Subcutaneous abdominal adipose tissue (tissue), 5 donors: ENCODE data around the gene CD200.
"Not testable (repeated sequence)": the region's sequence is repeated elsewhere in the genome, so short reads cannot be mapped to it uniquely, and the experiment has no call there.

ENCODE experiments used
- H3K27ac ChIP-seq: one replicate; pipeline ENCODE4 v1.7.0; 2013; ENCODE audit warnings: low read depth, mild to moderate bottlenecking, inconsistent platforms, low read length, moderate library complexity
- H3K27me3 ChIP-seq, 5 donors: one replicate each; pipeline ENCODE4 v1.7.0; 2013; ENCODE audit warnings: low read length in 5 of 5, inconsistent platforms in 1 of 5; ENCODE audit not compliant: control insufficient read depth in 5 of 5, insufficient read depth in 4 of 5
- H3K36me3 ChIP-seq, 5 donors: one replicate each; pipeline ENCODE4 v1.7.0; 2013; ENCODE audit warnings: low read length in 5 of 5; ENCODE audit not compliant: control insufficient read depth in 5 of 5, insufficient read depth in 5 of 5
- H3K4me1 ChIP-seq, 5 donors: one replicate each; pipeline ENCODE4 v1.7.0; 2013; ENCODE audit warnings: low read length in 5 of 5, mild to moderate bottlenecking in 3 of 5, moderate library complexity in 1 of 5; ENCODE audit not compliant: control insufficient read depth in 5 of 5, insufficient read depth in 5 of 5
- H3K4me3 ChIP-seq, 5 donors: one replicate each; pipeline ENCODE4 v1.7.0; 2013; ENCODE audit warnings: low read length in 5 of 5, low read depth in 1 of 5
- H3K9ac ChIP-seq, 5 donors: one replicate each; pipeline ENCODE4 v1.7.0; 2013; ENCODE audit warnings: low read length in 5 of 5, mild to moderate bottlenecking in 4 of 5, moderate library complexity in 3 of 5
- H3K9me3 ChIP-seq, 5 donors: one replicate each; pipeline ENCODE4 v1.7.0; 2013; ENCODE audit warnings: low read length in 5 of 5; ENCODE audit not compliant: control insufficient read depth in 5 of 5
- donor health status: healthy.
- donor health status: healthy.
- donor health status: healthy.
- donor health status: healthy.
- donor health status: healthy.

The CD200 gene

DNA sequence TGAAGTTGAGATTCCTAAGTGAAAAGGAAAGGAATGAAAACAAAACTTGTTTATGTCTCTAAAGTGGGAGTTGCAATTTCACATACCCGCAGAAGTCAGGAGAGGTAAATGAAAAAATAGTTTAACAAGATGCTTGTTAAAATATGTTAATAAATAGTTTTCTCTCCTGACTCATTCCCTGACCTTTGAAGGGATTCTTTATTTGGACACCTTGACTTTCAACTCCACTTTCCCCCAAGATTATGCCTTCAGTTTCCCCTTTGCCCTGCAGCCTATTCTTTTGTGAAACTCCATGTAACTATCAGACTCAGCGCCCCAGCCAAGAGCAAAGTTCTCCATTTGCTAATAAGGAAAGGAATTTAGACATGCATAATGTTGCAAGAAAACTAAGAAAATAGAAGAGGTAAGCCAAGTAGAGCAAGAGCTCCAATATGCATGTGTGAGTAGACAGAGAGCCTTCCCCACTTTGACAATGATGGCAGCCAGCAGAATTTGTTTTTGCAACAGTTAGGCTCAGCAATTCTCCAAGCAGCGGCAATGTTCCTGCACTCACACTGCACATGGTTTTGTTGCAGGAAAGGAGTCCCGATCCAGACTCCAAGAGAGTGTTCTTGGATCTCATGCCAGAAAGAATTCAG lies 61.2 kb downstream of the CD200 start:
- Histone ChIP-seq H3K36me3 (no peaks in the 10 kb centered on the region), H3K9ac (peak overlapping the region in 1 of 5 donors; percentile 2), H3K27ac (peak overlapping the region; percentile 71), H3K9me3 (no peaks in the 10 kb centered on the region), H3K4me1 (peaks cover 12 to 49% (median 45%) of the 10 kb centered on the region in 5 donors), H3K27me3 (no peaks in the 10 kb centered on the region), H3K4me3 (peak overlapping the region in 3 of 5 donors; percentile 8 to 32 (median 30))

DNA sequence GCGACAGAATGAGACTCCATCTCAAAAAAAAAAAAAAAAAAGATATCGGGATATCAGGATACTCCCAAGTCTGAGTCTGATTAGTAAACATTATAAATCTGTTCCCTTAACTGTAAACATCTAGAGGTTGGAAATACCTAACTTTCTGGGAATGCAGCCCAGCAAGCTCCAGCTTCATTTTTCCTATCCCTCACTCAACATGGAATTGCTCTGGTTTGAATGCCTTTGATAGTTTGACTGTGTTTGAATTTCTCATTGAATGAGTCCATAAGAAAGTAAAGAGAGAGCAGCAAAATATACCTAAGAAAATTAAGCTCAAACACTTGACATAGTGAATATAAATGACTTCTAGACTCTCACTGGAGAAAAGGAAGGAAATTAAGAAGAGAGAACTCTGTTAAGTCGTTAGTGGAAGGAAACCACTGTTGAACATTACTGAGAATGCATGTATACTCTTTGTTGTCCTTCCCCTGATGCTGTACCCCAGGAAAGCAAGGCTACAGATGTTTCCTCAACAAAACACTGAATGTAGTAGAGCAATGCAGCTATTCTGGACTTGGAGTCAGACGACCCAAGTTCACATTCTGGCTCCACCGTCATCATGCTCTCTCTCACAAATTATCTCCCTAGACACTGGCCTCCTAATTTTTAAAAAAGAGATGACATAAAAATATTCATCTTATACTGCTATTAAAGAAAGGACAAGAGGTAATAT lies 62.4 kb downstream of the CD200 start:
- no peak overlapping the region for H3K9ac ChIP-seq
- H3K27me3 ChIP-seq, result no peaks in the 10 kb centered on the region
- no peaks in the 10 kb centered on the region for H3K9me3 ChIP-seq
- H3K4me3 ChIP-seq, result no peak overlapping the region
- H3K36me3 ChIP-seq, result no peaks in the 10 kb centered on the region
- peak overlapping the region; percentile 71 for H3K27ac ChIP-seq
- H3K4me1 ChIP-seq, result peaks cover 12 to 46% (median 45%) of the 10 kb centered on the region in 5 donors

- Histone ChIP-seq H3K4me1 (peaks cover 12 to 46% (median 42%) of the 10 kb centered on the region in 5 donors), H3K27ac (peak overlapping the region; percentile 71), H3K9me3 (no peaks in the 10 kb centered on the region), H3K27me3 (no peaks in the 10 kb centered on the region), H3K4me3 (no peak overlapping the region), H3K9ac (no peak overlapping the region), H3K36me3 (no peaks in the 10 kb centered on the region)
Measured at GRCh38 chr3:112395896-112396290, 62.9 kb downstream of the CD200 start.

DNA sequence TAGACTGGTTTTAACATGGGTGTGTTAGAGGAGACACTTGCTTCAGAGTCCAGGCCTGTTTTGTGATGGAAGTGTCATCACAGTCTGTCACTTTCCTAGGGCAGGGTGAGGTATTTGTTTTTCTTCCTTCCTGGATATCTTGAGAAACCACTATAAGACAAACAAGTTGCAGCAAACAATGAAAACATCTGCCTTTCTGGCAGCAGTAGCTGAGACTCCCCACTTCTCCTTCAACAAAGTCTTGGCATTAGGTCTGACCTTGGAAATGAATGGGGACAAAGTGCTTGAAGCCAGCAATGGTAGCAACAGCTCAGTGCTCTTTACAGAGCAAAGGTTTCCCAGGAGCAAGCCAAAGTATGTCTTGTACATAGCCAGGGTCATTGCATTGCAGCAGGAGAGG lies 64.6 kb downstream of the CD200 start:
- H3K9me3 ChIP-seq, result no peaks in the 10 kb centered on the region
- peaks cover 5 to 35% (median 33%) of the 10 kb centered on the region in 5 donors for H3K4me1 ChIP-seq
- H3K4me3 ChIP-seq, result peak overlapping the region in 1 of 5 donors; percentile 6
- no peaks in the 10 kb centered on the region for H3K27me3 ChIP-seq
- H3K36me3 ChIP-seq, result no peaks in the 10 kb centered on the region
- H3K9ac ChIP-seq, result no peak overlapping the region
- H3K27ac ChIP-seq, result peak overlapping the region; percentile 55

GRCh38 chr3:112399064-112399463 lies 66.1 kb downstream of the CD200 start:
- H3K36me3 ChIP-seq, result no peaks in the 10 kb centered on the region
- H3K27me3 ChIP-seq, result no peaks in the 10 kb centered on the region
- H3K27ac ChIP-seq, result no peak overlapping the region
- H3K9me3 ChIP-seq, result no peaks in the 10 kb centered on the region
- peaks cover 5 to 31% (median 27%) of the 10 kb centered on the region in 5 donors for H3K4me1 ChIP-seq
- peak overlapping the region in 1 of 5 donors; percentile 20 for H3K9ac ChIP-seq
- no peak overlapping the region for H3K4me3 ChIP-seq

- H3K36me3 ChIP-seq, H3K9ac ChIP-seq, H3K9me3 ChIP-seq, H3K4me3 ChIP-seq, H3K27me3 ChIP-seq, H3K27ac ChIP-seq: not testable (repeated sequence)
- H3K4me1 ChIP-seq, result peaks cover 5 to 26% (median 22%) of the 10 kb centered on the region in 5 donors
Measured at GRCh38 chr3:112399554-112399953, 66.6 kb downstream of the CD200 start.

DNA sequence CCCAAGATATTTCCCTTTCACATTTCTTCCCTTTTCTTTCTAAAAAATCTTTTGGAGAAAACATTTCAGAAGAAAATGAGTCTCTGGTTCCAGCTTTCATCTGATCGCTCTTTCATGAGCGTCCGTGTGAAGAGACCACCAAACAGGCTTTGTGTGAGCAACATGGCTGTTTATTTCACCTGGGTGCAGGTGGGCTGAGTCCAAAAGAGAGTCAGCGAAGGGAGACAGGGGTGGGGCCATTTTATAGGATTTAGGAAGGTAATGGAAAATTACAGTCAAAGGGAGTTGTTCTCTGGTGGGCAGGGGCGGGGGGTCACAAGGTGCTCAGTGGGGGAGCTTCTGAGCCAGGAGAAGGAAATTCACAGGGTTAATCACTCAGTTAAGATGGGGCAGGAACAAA lies 67.4 kb downstream of the CD200 start:
- H3K27ac ChIP-seq, H3K36me3 ChIP-seq, H3K9ac ChIP-seq, H3K4me3 ChIP-seq, H3K9me3 ChIP-seq, H3K27me3 ChIP-seq: not testable (repeated sequence)
- peaks cover 5 to 19% (median 14%) of the 10 kb centered on the region in 5 donors for H3K4me1 ChIP-seq

DNA sequence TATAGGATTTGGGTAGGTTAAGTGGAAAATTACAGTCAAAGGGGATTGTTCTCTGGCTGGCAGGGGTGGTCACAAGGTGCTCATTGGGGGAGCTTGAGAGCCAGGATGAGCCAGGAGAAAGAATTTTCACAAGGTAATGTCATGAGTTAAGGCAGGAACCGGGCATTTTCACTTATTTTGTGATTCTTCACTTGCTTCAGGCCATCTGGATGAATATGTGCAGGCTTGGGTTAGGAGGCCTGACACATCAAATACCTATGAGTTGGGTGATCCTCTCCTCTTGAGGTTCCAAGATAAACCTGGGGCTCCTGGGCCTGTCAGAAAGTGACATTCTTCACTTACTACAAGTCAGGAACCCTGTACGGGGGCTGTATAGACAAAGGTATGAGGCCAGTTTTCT lies 68.7 kb downstream of the CD200 start:
- Histone ChIP-seq H3K27me3 (no peaks in the 10 kb centered on the region), H3K27ac (no peak overlapping the region), H3K9me3 (no peaks in the 10 kb centered on the region), H3K4me3 (no peak overlapping the region), H3K4me1 (peaks cover 5 to 9% (median 7%) of the 10 kb centered on the region in 5 donors), H3K9ac (no peak overlapping the region), H3K36me3 (no peaks in the 10 kb centered on the region)

DNA sequence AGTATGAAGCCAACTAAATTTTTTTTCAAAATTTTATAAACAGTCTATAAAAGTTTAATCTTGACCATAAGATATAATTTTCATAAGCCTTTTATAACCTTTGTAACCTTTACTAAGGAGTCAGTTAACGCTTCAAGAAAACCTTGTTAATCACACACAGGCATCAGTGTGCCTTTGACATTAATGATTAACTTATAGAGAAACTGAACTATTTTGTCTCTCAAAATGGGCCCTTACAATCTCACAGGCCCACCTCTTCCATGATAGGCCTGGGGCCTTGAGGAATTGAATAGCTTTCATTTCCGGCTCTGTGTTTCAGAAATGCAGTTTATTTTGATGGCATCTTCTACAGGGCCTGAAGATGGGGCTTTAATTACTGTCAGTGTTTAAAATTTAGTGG lies 70.1 kb downstream of the CD200 start:
- H3K36me3 ChIP-seq, result no peaks in the 10 kb centered on the region
- H3K27ac ChIP-seq, result no peak overlapping the region
- no peaks in the 10 kb centered on the region for H3K27me3 ChIP-seq
- H3K4me1 ChIP-seq, result peaks cover 0 to under 1% (median 0%) of the 10 kb centered on the region in 5 donors
- H3K9me3 ChIP-seq, result no peaks in the 10 kb centered on the region
- no peak overlapping the region for H3K9ac ChIP-seq
- no peak overlapping the region for H3K4me3 ChIP-seq

DNA sequence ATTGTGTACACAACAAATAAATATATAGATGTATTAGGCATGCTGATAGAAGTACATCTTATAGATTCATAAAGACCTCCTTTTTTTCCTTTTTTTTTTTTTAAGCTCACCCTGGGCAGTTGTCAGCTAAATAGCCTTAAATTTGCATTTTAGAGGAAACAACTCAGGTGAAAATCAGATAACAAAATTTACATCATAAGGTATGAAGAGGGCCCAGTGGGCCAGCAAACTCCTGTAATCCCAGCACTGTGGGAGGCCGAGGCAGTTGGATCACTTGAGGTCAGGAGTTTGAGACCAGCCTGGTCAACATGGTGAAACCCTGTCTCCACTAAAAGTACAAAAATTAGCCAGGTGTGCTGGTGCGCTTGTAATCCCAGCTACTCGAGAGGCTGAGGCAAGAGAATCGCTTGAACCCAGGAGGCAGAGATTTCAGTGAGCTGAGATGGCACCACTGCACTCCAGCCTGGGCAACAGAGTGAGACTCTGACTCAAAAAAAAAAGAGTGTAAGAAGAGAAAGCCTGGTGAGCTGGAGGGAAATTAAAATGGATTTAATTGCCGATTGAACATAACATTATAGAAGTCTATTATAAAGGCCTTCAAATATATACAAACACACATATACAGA lies 72.1 kb downstream of the CD200 start:
- H3K27me3 ChIP-seq, H3K9ac ChIP-seq, H3K9me3 ChIP-seq, H3K27ac ChIP-seq, H3K4me3 ChIP-seq, H3K4me1 ChIP-seq, H3K36me3 ChIP-seq: not testable (repeated sequence)
